K562 (cell line): ENCODE results near the gene SS18L1. TPM values are rescaled to one million over a fixed set of nuclear protein-coding genes. Genes with fewer than 3 reads are reported as not detected.

ENCODE experiments used
- ATAC-seq: fragments of 200-7000 bp; cut with Tn5 transposase; 3 replicates; pipeline ENCODE4 v1.9.1; 2020; ENCODE audit warnings: moderate library complexity
- BruUV-seq: library from RNA; stranded (reverse); fragments of 400-500 nt; replicated peaks from 2 replicates; lab custom pipeline; 2021; lab: Mats Ljungman, UMichigan
- CTCF ChIA-PET: fragments of 300-600 bp; formaldehyde crosslinking; extraction: SDS; loops from one replicate; lab custom pipeline; 2021; ENCODE audit warnings: low intra/inter-chr PET ratio; lab: Yijun Ruan, JAX
- POLR2A ChIA-PET: fragments of 300-600, 350-650 bp; sonication (Branson Sonifier 250); formaldehyde crosslinking; extraction: SDS; loops from one replicate; lab custom pipeline; 2021; ENCODE audit warnings: antibody characterized with exemption, inconsistent platforms; lab: Yijun Ruan, JAX
- DNase-seq, 4 experiments: peaks; one replicate each; pipeline versions ENCODE4 v3.0.0 to v3.0.0-alpha.2; 2011 to 2018; ENCODE audit warnings: low spot score in 3 of 4, mixed read lengths in 3 of 4; ENCODE audit errors: extremely low read depth in 1 of 4
- FAIRE-seq: peaks from 2 replicates; lab custom pipeline; 2011; peaks lifted over from hg19 to GRCh38; lab: Jason Lieb, UNC
- H2AFZ ChIP-seq: 2 replicates; pipeline ENCODE4 v1.6.0; 2011; ENCODE audit warnings: low read depth, low read length, control low read depth, inconsistent platforms
- H3K27ac ChIP-seq: fragments of 200-600 bp; 3 replicates; pipeline ENCODE4 v1.8.0; 2011; ENCODE audit warnings: low read depth, mild to moderate bottlenecking, control low read depth, inconsistent platforms, low read length, moderate library complexity, mixed read lengths; ENCODE audit errors: extremely low read depth
- H3K27me3 ChIP-seq, 2 experiments: fragments of 300-600 bp in 1 of 2; 2 replicates in 1 of 2; 3 replicates in 1 of 2; pipeline versions ENCODE4 v1.6.0 to v1.8.0; 2011; ENCODE audit warnings: inconsistent platforms in 2 of 2, low read length in 2 of 2, mild to moderate bottlenecking in 1 of 2, mixed read lengths in 1 of 2, moderate library complexity in 1 of 2; ENCODE audit not compliant: control insufficient read depth in 2 of 2, insufficient read depth in 2 of 2
- H3K36me3 ChIP-seq: fragments of 300-600 bp; 3 replicates; pipeline ENCODE4 v1.8.0; 2011; ENCODE audit warnings: mild to moderate bottlenecking, low read length, inconsistent platforms; ENCODE audit not compliant: control insufficient read depth, insufficient read depth
- H3K4me1 ChIP-seq, 2 experiments: fragments of 200-600 bp in 1 of 2; replicated peaks in 1 of 2; 2 replicates in 1 of 2; 3 replicates in 1 of 2; pipeline versions ENCODE4 v1.5.1 to v1.8.0; 2011; ENCODE audit warnings: inconsistent platforms in 2 of 2, low read length in 2 of 2, mild to moderate bottlenecking in 1 of 2, mixed read lengths in 1 of 2, moderate library complexity in 1 of 2; ENCODE audit not compliant: control insufficient read depth in 2 of 2, insufficient read depth in 2 of 2
- H3K4me2 ChIP-seq: 2 replicates; pipeline ENCODE4 v1.6.1; 2011; ENCODE audit warnings: low read length, control low read depth, inconsistent platforms, mixed read lengths; ENCODE audit not compliant: insufficient read depth
- H3K4me3 ChIP-seq: fragments of 200-600 bp; sonication (generic), shearing (Covaris generic); 2 replicates; pipeline ENCODE4 v1.5.1; 2016; ENCODE audit warnings: control low read depth, inconsistent platforms
- H3K79me2 ChIP-seq: fragments of 200-600 bp; 3 replicates; pipeline ENCODE4 v1.8.0; 2011; ENCODE audit warnings: low read length, inconsistent platforms; ENCODE audit not compliant: control insufficient read depth, insufficient read depth
- H3K9ac ChIP-seq, 2 experiments: 2 replicates each; pipeline versions ENCODE4 v1.6.0 to v1.6.1; 2011; ENCODE audit warnings: low read depth in 2 of 2, low read length in 2 of 2, control low read depth in 1 of 2, inconsistent platforms in 1 of 2, mild to moderate bottlenecking in 1 of 2, mixed read lengths in 1 of 2; ENCODE audit not compliant: insufficient read depth in 1 of 2
- H3K9me1 ChIP-seq: one replicate; pipeline ENCODE4 v1.6.0; 2011; ENCODE audit warnings: inconsistent platforms, mild to moderate bottlenecking, low read length, moderate library complexity; ENCODE audit not compliant: control insufficient read depth, insufficient read depth
- H3K9me3 ChIP-seq: replicated peaks from 2 replicates; pipeline ENCODE4 v1.5.1; 2011; ENCODE audit warnings: low read depth, low read length, inconsistent platforms; ENCODE audit not compliant: control insufficient read depth, insufficient read depth
- H4K20me1 ChIP-seq: replicated peaks from 2 replicates; pipeline ENCODE4 v1.6.1; 2011; ENCODE audit warnings: low read length, inconsistent platforms, mixed read lengths; ENCODE audit not compliant: control insufficient read depth, insufficient read depth
- BACH1 ChIP-seq: fragments of 200-800 bp; sonication (Bioruptor generic); IDR thresholded peaks from 2 replicates; pipeline ENCODE4 v1.6.1; 2016; ENCODE audit warnings: missing genetic modification characterization, missing compliant biosample characterization
- CHD1 ChIP-seq: fragments of 200-600 bp; sonication (generic); IDR thresholded peaks from one replicate; pipeline ENCODE4 v1.6.1; 2012; ENCODE audit warnings: mild to moderate bottlenecking, moderate library complexity, low read length, inconsistent platforms
- ETV5 ChIP-seq: sonication (generic); formaldehyde crosslinking; IDR thresholded peaks from 2 replicates; pipeline ENCODE4 v1.4.0; 2020; ENCODE audit warnings: low read depth, mild to moderate bottlenecking, missing genetic modification reagents
- KLF1 ChIP-seq: fragments of 450-650 bp; IDR thresholded peaks from 2 replicates; pipeline ENCODE4 v1.6.1; 2016; ENCODE audit warnings: missing genetic modification characterization, missing compliant biosample characterization
- NR2C2 ChIP-seq, 2 experiments: fragments of 200-800 bp in 1 of 2; sonication (Bioruptor generic) in 1 of 2; sonication (generic) in 1 of 2; formaldehyde crosslinking in 1 of 2; IDR thresholded peaks; 2 replicates each; pipeline versions ENCODE4 v1.6.1 to v1.8.0; 2016 to 2022; ENCODE audit warnings: mild to moderate bottlenecking in 1 of 2, missing compliant biosample characterization in 1 of 2, missing genetic modification characterization in 1 of 2, missing genetic modification reagents in 1 of 2
- RB1 ChIP-seq: fragments of 450-650 bp; IDR thresholded peaks from 2 replicates; pipeline ENCODE4 v1.6.1; 2017; ENCODE audit warnings: low read depth, mild to moderate bottlenecking
- SREBF2 ChIP-seq: sonication (generic); formaldehyde crosslinking; IDR thresholded peaks from 2 replicates; pipeline ENCODE4 v1.4.0; 2020; ENCODE audit warnings: mild to moderate bottlenecking, missing genetic modification reagents
- TCF3 ChIP-seq: sonication (generic); formaldehyde crosslinking; IDR thresholded peaks from 2 replicates; pipeline ENCODE4 v1.4.0; 2020; ENCODE audit warnings: mild to moderate bottlenecking, missing genetic modification reagents
- TSC22D4 ChIP-seq: fragments of 450-650 bp; IDR thresholded peaks from 2 replicates; pipeline ENCODE4 v1.6.1; 2016; ENCODE audit warnings: missing genetic modification characterization, missing biosample characterization, control low read depth
- WGBS: fragments of 100-300 bp; shearing (Covaris generic); methylation state at CpG from one replicate; pipeline ENCODE4 v1.1.6; 2016; ENCODE audit warnings: low coverage, mixed read lengths; ENCODE audit not compliant: insufficient coverage; ENCODE audit errors: missing lambda C conversion rate; 5-methylcytosine and 5-hydroxymethylcytosine counted together
- in situ Hi-C: fragments of 300-500 bp; cut with MboI; formaldehyde crosslinking; loops from 4 replicates; pipeline ENCODE4 v1.15.0; 2018; ENCODE audit warnings: inconsistent platforms, mixed read lengths
- intact Hi-C: fragments of 100-400 bp; cut with micrococcal nuclease; formaldehyde crosslinking; loops from 2 replicates; pipeline ENCODE4 v1.14.2; 2022
- polyA plus RNA-seq, 8 experiments: library from polyadenylated mRNA; depleted of rRNA in 4 of 8; stranded (reverse) in 5 of 8; unstranded in 3 of 8; fragments of >200 nt; fragmentation: Nextera tagmentation in 2 of 8; fragmentation: Illumina TruSeq in 1 of 8; extraction: Ambion mirVana in 2 of 8; extraction: Trizol in 1 of 8; gene quantifications; 2 replicates each; pipeline versions ENCODE4 v1.2.1 to v1.2.3, GENCODE V29; 2011 to 2014; ENCODE audit warnings: inconsistent platforms in 1 of 8, missing spikeins in 1 of 8
- total RNA-seq, 7 experiments: library from RNA; depleted of rRNA in 6 of 7; stranded (reverse); fragments of >200 nt in 6 of 7; fragmentation: Illumina TruSeq in 2 of 7; extraction: Trizol in 2 of 7; gene quantifications; 2 replicates each; pipeline versions ENCODE4 v1.2.1 to v1.2.3, GENCODE V29; 2011 to 2021; ENCODE audit warnings: low replicate concordance in 1 of 7
- TF ChIP-seq, protein P1 (sequence below), 3 experiments: fragments of 200-800 bp in 1 of 3; sonication (Bioruptor generic) in 1 of 3; sonication (generic) in 1 of 3; formaldehyde crosslinking in 1 of 3; IDR thresholded peaks; 2 replicates each; pipeline versions ENCODE4 v1.6.1 to v1.8.0; 2016 to 2022; ENCODE audit warnings: mild to moderate bottlenecking in 2 of 3, missing compliant biosample characterization in 2 of 3, missing genetic modification characterization in 2 of 3, missing genetic modification reagents in 1 of 3
- TF ChIP-seq, protein P2 (sequence below): fragments of 450-650 bp; IDR thresholded peaks from 2 replicates; pipeline ENCODE4 v1.6.1; 2016; ENCODE audit warnings: borderline replicate concordance
- TF ChIP-seq, protein P3 (sequence below): sonication (generic); formaldehyde crosslinking; IDR thresholded peaks from 2 replicates; pipeline ENCODE4 v1.8.0; 2022; ENCODE audit warnings: mild to moderate bottlenecking, missing genetic modification reagents

The SS18L1 gene
- total and polyA plus RNA-seq, 9 of the 15 experiments (the other 6 are each of a cell fraction or from before 2014, with no cell fraction given): 2.7 to 28.3 (median 15.1) TPM

DNA sequence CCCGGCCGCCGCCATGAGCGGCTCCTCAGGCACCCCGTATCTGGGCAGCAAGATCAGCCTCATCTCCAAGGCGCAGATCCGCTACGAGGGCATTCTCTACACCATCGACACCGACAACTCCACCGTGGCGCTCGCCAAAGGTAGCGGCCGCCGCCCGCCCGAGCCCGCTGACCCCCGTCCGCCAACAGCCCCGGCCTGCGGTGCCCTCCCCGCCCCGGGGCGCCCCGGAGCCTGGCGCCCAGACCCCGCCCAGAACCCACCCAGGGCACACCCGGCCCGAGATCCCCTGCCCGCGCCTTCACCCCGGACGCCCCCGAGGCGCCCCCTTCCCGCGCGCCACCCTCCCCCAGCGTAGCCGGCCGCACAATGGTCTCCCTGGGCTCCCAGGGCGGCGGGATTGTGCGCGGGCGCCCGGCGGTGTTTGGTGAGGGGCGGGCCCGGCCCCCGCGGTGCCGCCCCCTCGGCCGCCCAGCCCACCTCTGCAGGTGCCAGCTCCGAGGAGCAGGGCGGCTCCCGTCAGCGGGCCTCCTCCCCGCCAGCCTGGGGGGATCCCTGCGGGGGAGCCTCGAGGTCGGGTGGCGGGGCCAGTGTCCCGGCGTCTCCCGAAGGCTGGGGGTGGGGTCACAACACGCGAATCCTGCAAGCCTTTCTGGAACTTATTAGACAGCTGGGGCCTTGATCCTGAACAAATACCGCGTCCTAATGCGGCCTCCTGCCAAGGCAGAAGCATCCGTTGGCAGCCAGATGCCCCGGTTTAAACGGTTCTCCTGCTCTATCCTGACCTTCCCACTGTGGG is 20.7 kb upstream of the SS18L1 start:
- peak; percentile 44 to 82 (median 66) for DNase-seq
- peak; percentile 27 for ATAC-seq
- intact Hi-C loops (loop anchor here (5.0 kb wide), 2 partner anchors 56 to 96 kb away; partner anchors contain the start of gene TAF4), in situ Hi-C loops (no loop called here)
- BruUV-seq: no TSS peak
- Histone ChIP-seq H3K9ac (peak overlapping the region; percentile 76 to 97; a peak in 3 of 4 replicates), H3K27ac (peak overlapping the region; percentile 73), H3K4me3 (peak overlapping the region; percentile 87), H3K27me3 (peaks cover 0 to 13% of the 10 kb centered on the region in 2 experiments; a peak in 3 of 5 replicates), H3K4me2 (peak overlapping the region; percentile 85), H3K4me1 (peaks cover 13 to 37% of the 10 kb centered on the region in 2 experiments; a peak in 4 of 5 replicates), H4K20me1 (peaks cover 22% of the 10 kb centered on the region), H3K36me3 (peaks cover 47% of the 10 kb centered on the region), H3K79me2 (peaks cover 34% of the 10 kb centered on the region), H3K9me1 (no peaks in the 10 kb centered on the region), H2AFZ (peak overlapping the region; percentile 72; the same call in 1 of the 2 replicates), H3K9me3 (no peaks in the 10 kb centered on the region)
- FAIRE-seq: no peak
- WGBS: 2% methylated on average over 35 of the region's 77 CpGs
- CTCF ChIA-PET: no interaction called here
- POLR2A ChIA-PET: interaction anchor here (1.2 to 9.5 kb wide), 3 partner anchors 11 to 18 kb away, joined by 7 to 78 read pairs (median 10); no protein-coding TSS in a partner anchor
- TF ChIP-seq KLF1 (tag) (no peak), TSC22D4 (tag) (no peak), RB1 (peak; percentile 19; the same call in 1 of the 2 replicates), BACH1 (tag) (no peak), SREBF2 (no peak), TCF3 (CRISPR knock-in tag) (no peak), CHD1 (peak; percentile 71), ETV5 (CRISPR knock-in tag) (0 out of 2 replicates have a peak, but pooled peaks have one; percentile 0), NR2C2 (CRISPR knock-in tag; IDR thresholded peaks at IDR 0.05) (no peak), NR2C2 (tag; IDR thresholded peaks at IDR 0.05) (peak; percentile 2; the same call in 1 of the 2 replicates)
- TF ChIP-seq, protein P1, sequence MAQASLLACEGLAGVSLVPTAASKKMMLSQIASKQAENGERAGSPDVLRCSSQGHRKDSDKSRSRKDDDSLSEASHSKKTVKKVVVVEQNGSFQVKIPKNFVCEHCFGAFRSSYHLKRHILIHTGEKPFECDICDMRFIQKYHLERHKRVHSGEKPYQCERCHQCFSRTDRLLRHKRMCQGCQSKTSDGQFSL (CRISPR knock-in tag; IDR thresholded peaks at IDR 0.05): peak; percentile 12; the same call in 1 of the 2 replicates
- TF ChIP-seq, protein P1 (tag; IDR thresholded peaks at IDR 0.05): no peak
- TF ChIP-seq, protein P2, sequence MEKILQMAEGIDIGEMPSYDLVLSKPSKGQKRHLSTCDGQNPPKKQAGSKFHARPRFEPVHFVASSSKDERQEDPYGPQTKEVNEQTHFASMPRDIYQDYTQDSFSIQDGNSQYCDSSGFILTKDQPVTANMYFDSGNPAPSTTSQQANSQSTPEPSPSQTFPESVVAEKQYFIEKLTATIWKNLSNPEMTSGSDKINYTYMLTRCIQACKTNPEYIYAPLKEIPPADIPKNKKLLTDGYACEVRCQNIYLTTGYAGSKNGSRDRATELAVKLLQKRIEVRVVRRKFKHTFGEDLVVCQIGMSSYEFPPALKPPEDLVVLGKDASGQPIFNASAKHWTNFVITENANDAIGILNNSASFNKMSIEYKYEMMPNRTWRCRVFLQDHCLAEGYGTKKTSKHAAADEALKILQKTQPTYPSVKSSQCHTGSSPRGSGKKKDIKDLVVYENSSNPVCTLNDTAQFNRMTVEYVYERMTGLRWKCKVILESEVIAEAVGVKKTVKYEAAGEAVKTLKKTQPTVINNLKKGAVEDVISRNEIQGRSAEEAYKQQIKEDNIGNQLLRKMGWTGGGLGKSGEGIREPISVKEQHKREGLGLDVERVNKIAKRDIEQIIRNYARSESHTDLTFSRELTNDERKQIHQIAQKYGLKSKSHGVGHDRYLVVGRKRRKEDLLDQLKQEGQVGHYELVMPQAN: 0 out of 2 replicates have a peak, but pooled peaks have one; percentile 27
- TF ChIP-seq, protein P3, sequence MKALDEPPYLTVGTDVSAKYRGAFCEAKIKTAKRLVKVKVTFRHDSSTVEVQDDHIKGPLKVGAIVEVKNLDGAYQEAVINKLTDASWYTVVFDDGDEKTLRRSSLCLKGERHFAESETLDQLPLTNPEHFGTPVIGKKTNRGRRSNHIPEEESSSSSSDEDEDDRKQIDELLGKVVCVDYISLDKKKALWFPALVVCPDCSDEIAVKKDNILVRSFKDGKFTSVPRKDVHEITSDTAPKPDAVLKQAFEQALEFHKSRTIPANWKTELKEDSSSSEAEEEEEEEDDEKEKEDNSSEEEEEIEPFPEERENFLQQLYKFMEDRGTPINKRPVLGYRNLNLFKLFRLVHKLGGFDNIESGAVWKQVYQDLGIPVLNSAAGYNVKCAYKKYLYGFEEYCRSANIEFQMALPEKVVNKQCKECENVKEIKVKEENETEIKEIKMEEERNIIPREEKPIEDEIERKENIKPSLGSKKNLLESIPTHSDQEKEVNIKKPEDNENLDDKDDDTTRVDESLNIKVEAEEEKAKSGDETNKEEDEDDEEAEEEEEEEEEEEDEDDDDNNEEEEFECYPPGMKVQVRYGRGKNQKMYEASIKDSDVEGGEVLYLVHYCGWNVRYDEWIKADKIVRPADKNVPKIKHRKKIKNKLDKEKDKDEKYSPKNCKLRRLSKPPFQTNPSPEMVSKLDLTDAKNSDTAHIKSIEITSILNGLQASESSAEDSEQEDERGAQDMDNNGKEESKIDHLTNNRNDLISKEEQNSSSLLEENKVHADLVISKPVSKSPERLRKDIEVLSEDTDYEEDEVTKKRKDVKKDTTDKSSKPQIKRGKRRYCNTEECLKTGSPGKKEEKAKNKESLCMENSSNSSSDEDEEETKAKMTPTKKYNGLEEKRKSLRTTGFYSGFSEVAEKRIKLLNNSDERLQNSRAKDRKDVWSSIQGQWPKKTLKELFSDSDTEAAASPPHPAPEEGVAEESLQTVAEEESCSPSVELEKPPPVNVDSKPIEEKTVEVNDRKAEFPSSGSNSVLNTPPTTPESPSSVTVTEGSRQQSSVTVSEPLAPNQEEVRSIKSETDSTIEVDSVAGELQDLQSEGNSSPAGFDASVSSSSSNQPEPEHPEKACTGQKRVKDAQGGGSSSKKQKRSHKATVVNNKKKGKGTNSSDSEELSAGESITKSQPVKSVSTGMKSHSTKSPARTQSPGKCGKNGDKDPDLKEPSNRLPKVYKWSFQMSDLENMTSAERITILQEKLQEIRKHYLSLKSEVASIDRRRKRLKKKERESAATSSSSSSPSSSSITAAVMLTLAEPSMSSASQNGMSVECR (CRISPR knock-in tag): peak; percentile 10; the same call in 1 of the 2 replicates
